HG03039 (cell line): Measurements from ENCODE around the gene FBXL2.
"Not testable (repeated sequence)": the region's sequence is repeated elsewhere in the genome, so short reads cannot be mapped to it uniquely, and the experiment has no call there.

Experiments used
- ATAC-seq: cut with Tn5 transposase; IDR thresholded peaks from one replicate; pipeline ENCODE4 v1.9.1; 2021; ENCODE audit warnings: mild to moderate bottlenecking, moderate library complexity; ENCODE audit not compliant: unreplicated experiment

The FBXL2 gene

DNA sequence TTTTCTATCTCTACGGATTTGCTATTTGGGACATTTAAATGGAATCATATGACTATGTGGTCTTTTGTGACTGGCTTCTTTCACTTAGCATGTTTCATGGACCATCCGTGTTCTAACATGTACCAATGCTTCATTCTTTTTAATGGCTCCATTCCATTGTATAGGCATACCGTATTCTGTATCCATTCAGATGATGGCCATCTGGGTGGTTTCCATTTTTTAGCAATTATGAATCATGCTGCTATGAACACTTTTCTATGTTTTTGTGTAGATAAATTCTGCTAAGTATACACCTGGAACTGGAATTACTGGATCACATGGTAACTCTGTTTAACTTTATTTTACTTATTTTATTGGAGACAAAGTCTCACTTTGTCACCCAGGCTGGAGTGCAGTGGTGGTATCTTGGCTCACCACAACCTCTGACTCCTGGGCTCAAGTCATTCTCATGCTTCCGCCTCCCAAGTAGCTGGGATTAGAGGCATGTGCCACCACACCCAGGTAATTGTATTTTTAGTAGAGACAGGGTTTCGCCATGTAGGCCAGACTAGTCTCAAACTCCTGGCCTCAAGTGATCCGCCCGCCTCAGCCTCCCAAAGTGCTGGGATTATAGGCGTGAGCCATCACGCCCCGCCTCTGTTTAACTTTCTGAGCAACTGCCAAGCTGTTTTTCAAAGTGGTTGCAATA, 149.5 kb downstream of the FBXL2 start:
- no peak for ATAC-seq

DNA sequence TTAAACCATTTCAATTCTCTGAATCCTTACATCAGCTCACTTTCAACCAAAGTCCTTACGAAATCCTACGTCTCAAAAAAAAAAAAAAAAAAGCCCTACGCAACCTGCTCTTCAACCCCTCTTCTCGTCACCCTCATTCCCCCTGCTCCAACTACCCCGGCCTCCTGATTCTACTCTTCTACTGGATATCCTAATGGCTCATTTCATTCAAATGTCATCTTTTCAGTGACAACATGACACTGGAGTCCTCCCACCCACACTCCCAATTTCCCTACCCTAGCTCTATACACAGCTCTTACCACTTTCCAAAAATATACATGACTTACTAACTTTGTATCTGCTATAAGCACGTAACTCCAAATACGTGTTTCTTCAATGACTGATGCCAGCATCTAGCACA, 151.5 kb downstream of the FBXL2 start:
- no peak for ATAC-seq

DNA sequence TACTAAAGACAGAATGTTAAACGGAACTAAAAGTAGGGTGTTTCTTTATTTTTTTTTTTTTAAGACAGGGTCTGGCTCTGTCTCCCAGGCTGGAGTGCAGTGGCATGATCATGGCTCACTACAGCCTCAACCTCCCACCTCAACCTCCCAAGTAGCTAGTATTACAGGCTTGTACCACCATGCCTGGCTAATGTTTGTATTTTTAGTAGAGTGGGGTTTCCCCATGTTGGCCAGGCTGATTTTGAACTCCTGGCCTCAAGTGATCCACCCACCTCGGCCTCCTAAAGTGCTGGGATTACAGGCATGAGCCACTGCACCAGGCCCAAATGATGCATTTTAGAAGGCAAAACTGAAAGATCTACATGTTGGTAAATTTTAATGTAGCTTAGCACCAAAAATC, 152.1 kb downstream of the FBXL2 start:
- not testable (repeated sequence) for ATAC-seq

DNA sequence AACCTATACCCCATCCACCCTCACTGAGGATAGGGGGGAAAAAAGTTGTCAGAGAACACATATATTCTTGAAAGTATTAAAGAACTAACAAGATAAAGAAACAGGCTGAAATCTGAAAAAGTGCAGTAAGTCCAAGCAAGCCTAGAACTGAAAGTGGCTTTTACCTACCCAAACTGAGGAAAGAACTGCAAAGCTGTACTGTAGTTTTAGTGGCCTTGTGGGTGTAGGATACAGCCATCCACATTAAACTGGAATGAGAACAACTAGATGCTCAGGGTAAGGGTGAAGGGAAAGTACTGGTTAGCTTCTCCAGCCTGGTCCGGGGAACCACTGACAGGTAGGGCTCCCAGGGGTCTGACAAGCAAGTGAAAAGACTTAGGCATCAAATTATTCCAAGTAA, 152.8 kb downstream of the FBXL2 start:
- no peak for ATAC-seq

DNA sequence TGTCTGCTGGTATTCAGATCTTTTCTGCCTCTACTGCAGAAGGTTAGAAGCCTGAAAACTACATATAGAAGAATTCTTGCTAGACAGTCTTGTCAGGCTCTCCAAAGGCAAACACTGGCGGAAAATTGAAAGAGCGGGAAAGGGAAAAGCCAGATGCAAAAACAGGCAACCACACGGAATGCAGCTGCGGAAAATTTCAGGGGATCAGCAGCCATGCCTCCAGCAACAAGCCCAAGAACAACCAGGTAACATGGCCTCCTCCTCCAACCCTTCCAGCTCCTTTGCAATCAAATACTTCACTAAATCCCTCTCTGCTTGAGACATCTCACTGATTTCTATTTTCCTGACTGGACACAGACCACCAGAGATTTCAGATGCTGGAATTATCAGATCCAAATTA, 153.3 kb downstream of the FBXL2 start:
- no peak for ATAC-seq

DNA sequence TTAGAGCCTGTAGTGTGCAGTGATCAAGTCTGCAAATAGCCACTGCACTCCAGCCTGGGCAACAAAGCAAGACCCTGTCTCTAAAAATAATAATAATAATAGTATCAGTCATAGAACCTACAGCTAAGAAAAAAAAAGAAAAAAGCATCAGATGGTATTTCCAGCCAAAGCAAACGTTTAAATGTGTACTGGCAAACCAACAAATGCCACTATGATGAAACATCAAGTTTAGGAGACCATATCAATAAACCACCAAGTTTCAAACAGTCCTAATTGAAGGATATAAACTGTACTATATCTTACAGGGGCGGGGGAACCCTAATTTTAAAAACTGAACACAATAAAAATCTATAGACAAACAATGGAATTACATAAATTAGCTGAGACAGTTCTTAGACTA, 156.6 kb downstream of the FBXL2 start:
- ATAC-seq: no peak
